Activated CD4-positive, alpha-beta T cell treated with anti-CD3 and anti-CD28 coated beads for 24 hours (primary cell): Measurements from ENCODE around the gene NDNF.

Source experiments
- DNase-seq, 2 donors: peaks; one replicate each; pipeline ENCODE4 v3.0.0-alpha.2; 2020; ENCODE audit warnings: low read depth in 2 of 2

Gene NDNF

DNA sequence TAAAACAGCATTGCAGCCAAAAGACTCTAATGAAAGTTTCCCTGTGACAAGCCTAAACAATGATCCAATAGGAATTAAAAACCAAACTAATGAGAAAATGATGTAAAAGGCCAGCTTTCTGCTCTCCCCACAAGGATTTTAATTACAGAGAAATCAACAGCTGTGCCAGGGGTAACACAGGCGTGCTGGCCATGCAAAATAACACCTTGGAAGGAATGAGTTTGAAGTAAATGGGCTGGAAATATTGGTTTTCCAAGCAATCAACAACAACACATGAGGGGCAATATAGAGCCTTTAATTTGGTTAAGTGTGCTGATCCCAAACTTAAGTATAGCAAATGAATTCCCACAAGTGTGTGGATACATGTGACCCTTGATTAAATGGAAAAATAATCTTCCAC is 56.9 kb downstream of the NDNF start:
- DNase-seq: no peak

DNA sequence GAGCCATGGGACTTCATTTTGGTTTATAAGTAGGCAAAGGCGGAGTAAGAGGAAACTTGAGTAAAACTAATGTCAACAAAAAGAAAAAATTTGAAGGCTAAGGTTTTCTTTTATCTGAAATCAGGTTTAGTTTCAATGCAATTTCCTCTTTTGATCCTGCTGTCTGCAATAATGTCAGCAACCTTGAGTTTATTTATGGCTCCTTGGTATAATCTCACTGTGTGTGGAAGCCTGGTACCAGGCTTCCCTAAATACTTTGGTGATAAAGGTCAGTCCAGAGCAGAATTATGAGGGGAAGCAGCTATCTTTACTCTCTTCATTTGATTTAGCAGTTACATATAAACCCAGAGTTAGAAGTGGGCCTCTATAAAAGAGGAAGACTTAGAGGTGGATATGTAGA is 57.8 kb downstream of the NDNF start:
- DNase-seq: no peak

DNA sequence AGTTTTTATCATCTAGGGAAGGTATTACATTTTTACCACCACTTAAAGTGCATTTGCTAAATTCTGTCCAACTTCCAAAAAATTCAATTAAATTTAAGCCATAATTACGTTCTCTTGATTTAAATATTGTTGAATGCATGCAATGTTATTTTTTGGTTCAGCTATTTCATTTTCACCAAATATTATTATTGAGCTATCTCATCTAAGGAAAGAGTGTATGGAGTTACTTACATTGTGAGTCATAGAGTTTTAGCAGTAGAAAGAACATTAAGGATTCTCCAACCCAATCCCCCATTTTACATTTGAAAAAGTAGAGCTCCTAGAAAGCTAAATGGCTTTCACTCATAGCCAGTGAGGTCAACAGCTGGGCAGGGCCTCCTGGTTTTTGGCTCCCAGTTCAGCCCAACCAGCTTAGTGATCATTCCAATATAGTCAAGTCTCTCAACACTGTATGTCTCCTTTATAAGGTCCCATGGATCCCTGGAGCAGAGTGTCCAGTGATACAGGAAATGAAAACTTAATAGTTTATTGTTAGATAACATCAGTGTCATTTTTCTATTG is 60.5 kb downstream of the NDNF start:
- DNase-seq: no peak

DNA sequence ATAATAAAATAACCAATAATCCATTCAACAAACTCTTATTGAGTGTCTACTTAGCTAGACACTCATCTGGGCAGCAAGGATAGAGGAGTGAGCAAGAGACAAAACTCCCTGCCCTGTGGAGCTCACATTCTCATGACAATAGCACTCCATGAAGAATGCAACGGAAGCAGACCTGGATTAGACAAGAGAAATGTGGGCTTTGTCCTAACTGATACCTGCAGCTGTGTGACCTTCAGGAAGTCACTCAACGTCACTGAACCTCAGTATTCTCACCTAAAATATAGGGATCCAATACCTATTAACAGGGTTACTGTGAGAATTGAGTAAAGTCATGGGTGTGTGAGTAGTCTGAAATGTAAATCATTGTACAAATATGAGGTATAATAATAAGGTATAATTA is 61.2 kb downstream of the NDNF start:
- no peak for DNase-seq

DNA sequence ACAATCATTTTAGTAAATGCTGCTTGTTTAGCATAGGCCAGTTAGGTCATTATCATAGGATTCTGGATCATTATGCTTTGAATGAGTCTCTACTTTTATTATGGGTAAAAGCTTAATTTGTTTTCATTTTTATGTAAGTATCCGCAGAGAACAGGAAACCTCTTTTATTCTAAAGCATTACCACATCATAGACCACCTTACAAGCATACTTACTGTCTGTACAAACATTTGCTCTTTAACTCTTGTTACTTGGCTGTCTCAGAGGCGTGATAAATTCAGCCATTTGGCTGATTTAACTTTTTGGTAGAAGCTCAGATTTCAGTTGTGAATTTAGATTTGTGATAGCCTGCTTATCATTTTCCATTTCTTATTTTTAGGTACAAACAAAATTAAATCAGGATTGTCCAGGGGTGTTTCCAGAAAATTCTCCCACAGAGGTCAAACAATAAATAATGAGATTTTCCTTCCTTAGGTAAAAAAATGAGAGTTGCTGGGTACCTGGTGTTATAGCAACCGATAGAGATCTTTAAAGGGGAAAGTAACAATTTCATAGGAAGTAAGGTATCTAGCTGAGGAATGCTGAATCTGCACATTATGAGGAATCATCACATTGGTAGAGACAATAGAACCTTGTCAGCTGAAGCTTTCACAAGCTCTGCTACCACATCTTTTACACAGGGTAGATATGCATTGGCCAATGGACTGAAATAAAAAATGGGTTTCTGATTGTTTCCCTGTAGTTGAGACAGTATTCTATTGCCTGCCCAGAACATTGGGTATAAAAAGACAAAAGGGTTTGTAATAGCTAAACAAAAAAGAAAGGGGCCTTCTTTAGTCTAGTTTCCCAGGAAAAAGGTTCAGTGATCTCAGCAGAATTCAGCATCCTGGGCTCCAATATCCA is 62.5 kb downstream of the NDNF start:
- DNase-seq: no peak

DNA sequence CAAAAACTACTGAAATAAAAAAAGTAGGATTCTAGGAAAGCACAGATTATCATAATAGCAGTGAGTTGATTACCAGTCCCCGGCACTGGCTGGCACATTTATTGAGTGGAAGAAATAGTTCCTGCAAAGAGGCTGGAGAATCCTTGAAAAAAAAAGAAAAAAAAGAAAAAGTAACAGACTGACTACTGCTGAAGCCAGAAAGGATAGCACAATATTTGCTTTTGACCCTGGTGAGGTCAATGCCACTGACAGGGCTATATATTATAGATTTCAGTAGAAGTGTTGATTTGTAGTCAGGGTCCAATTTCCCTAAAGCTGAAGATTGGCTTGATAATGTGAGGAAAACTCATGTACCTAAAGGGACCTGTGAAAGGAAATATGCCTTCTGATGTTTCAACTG is 64.7 kb downstream of the NDNF start:
- DNase-seq: no peak

DNA sequence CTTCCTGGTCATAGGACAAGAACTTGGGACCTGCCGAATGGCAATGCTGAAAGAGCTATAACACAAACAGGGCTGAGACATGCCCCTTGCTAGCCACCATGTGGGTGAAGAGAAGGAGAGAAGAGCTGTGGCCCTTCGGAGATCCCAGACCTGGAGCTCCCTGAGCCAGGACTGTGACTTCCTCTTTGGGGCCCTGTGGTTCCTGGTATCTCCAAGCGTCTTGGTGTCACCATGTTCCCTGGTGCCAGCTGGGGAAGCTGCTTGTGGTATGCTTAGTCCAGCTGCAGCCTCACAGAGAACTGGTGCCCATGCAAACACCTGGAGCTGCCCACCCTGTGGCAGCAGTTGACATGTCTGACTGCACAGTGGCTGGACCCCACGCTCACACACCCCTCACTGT is 68.5 kb downstream of the NDNF start:
- no peak for DNase-seq

DNA sequence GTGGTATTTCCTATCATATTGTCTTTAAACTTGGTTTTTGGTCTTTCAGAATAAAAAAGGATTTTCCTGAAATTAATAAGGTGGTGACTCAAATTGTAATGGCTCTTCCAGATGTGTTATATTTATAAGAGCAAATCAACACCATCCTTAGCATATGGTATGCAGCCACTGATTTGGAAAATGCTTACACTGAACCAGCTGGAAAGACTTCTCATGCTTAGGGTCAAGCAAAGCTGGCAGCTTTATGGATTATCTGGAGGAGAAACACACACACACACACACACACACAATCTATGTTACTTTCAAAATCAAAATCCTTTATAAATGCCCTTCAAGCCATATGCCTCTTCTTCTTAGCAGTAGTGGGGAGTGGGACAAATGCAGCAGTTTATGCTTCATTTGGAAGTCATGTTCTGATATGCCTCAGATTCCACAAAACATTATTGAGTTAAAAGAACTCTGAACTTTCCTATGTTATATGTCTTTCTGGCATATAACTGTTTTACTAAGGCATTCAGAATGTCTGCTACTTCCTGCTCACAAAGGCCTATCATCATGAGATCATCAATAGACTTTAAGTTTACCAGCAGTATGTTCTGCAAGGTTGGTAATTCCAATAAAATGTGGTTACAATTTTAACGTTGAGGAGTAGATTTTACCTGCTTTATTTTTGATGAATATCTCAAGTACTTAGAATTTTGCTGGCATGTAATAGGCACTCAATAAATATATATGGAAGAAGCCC is 76.9 kb downstream of the NDNF start:
- DNase-seq: no peak

DNA sequence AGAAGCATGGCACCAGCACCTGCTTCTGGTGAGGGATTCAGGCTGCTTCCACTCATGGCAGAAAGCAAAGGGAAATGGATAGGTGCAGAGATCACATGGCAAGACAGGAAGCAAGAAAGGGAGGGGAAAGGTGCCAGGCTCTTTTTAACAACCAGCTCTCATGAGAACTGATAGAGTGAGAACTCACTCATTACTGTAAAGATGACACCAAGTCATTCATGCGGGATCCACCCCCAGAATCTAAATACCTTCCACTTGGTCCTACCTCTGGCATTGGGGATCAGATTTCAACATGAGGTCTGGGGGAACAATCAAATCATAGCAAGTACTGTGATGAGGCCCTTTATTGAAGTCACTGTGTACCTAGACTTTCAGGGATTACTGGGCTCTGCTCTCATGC is 77.8 kb downstream of the NDNF start:
- no peak for DNase-seq

DNA sequence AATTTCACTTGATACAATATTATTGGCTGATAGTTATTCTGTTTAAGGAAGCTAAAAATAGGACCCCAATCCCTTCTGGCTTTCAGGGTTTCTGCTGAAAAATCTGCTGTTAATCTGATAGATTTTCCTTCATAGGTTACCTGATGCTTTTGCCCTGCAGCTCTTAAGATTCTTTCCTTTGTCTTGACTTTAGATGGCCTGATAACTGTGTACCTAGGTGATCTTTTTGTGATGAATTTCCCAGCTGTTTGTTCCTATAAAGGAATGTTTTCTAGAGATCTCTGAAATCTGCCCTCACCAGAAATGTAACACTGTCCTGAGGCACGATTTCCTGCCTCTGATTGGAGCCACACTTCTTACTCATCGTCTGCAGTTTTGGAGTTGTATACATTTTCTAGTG is 80.5 kb downstream of the NDNF start:
- DNase-seq: no peak

DNA sequence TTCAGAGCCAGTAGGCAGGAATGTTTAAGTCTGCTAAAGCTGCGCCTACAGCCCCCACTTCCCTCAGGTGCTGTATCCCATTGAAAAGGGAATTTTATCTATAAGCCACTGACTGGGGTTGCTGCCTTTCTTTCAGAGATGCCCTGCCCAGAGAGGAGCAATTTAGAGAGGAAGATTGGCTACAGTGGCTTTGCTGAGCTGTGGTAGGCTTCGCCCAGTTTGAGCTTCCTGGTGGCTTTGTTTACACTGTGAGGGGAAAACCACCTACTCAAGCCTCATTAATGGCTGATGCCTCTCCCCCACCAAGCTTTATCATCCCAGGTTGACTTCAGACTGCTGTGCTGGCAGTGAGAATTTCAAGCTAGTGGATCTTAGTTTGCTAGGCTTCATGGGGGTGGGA is 82.1 kb downstream of the NDNF start:
- no peak for DNase-seq
